ENCODE data around the gene CHMP4B. TPM values are rescaled to one million over a fixed set of nuclear protein-coding genes. Genes with fewer than 3 reads are reported as not detected.

The CHMP4B gene
- total and polyA plus RNA-seq, 2 donors (not counting 1 experiment from before 2014, with no cell fraction given) = 62.3 to 83.9 TPM

- no peaks in the 10 kb centered on the region for H3K27me3 ChIP-seq (replicated peaks in 1 of 4; ENCODE audit: control extremely low read depth in 1 of 4, control insufficient read depth in 3 of 4, insufficient read depth in 4 of 4, low read length in 3 of 4)
- H3K36me3 ChIP-seq (replicated peaks in 1 of 2; ENCODE audit: control extremely low read depth in 1 of 2, control insufficient read depth in 1 of 2, extremely low read depth in 1 of 2, insufficient read depth in 2 of 2, low read length in 1 of 2) = peaks cover 3% of the 10 kb centered on the region in 2 experiments
- peaks cover 71% of the 10 kb centered on the region for H3K4me1 Mint-ChIP-seq
- no peak overlapping the region for H3K27ac ChIP-seq (ENCODE audit: low read length in 2 of 2)
- no peaks in the 10 kb centered on the region for H3K9me3 Mint-ChIP-seq (ENCODE audit: insufficient read depth)
- CTCF ChIA-PET = no interaction called here
- H3K79me2 ChIP-seq (ENCODE audit: control insufficient read depth, insufficient read depth, low read length) = peaks cover 99% of the 10 kb centered on the region
- H3K4me2 ChIP-seq (replicated peaks; ENCODE audit: low read depth, low read length, poor library complexity, severe bottlenecking) = no peak overlapping the region
- H3K9me3 ChIP-seq (ENCODE audit: control extremely low read depth in 1 of 3, control insufficient read depth in 2 of 3, insufficient read depth in 1 of 3, low read length in 2 of 3) = no peaks in the 10 kb centered on the region
- peaks cover 86% of the 10 kb centered on the region for H4K20me1 ChIP-seq (ENCODE audit: control insufficient read depth, insufficient read depth, low read length, poor library complexity, severe bottlenecking)
- H3K4me3 Mint-ChIP-seq = no peak overlapping the region
- no peak overlapping the region for H2AFZ ChIP-seq (ENCODE audit: insufficient read depth, low read depth, low read length, poor library complexity, severe bottlenecking)
- POLR2A ChIA-PET = no interaction called here
- ATAC-seq (ENCODE audit: low read depth) (no peak), DNase-seq (no peak)
- no peak for TF ChIP-seq EZH2 (IDR thresholded peaks at IDR 0.05; ENCODE audit: borderline replicate concordance, insufficient read depth, low read depth, low read length, poor library complexity, severe bottlenecking)
- TF ChIP-seq CTCF (IDR thresholded peaks at IDR 0.05) = no peak
- no peak overlapping the region for H3K9ac ChIP-seq (ENCODE audit: low read length)
- no peak overlapping the region for H3K27ac Mint-ChIP-seq
- H3K4me3 ChIP-seq (ENCODE audit: control extremely low read depth in 1 of 5, extremely low read depth in 1 of 5, insufficient read depth in 1 of 5, low read depth in 2 of 5, low read length in 4 of 5) = no peak overlapping the region
- no CpG with 5 or more reads among the region's 1 CpG for WGBS (ENCODE audit: insufficient coverage)
- H3K27me3 Mint-ChIP-seq = no peaks in the 10 kb centered on the region
- intact Hi-C loops (cut with micrococcal nuclease) = no loop called here
- H3K4me1 ChIP-seq (ENCODE audit: control insufficient read depth in 2 of 2, insufficient read depth in 2 of 2, low read length in 2 of 2) = peaks cover 42 to 43% of the 10 kb centered on the region in 2 donors
These were observed 13.7 kb downstream of the CHMP4B start for GRCh38 chr20:33824852-33825251.

- no peak overlapping the region for H3K9ac ChIP-seq (ENCODE audit: low read length)
- ATAC-seq (ENCODE audit: low read depth) = no peak
- peaks cover 35 to 43% of the 10 kb centered on the region in 2 donors for H3K4me1 ChIP-seq (ENCODE audit: control insufficient read depth in 2 of 2, insufficient read depth in 2 of 2, low read length in 2 of 2)
- no peaks in the 10 kb centered on the region for H3K27me3 ChIP-seq (replicated peaks in 1 of 4; ENCODE audit: control extremely low read depth in 1 of 4, control insufficient read depth in 3 of 4, insufficient read depth in 4 of 4, low read length in 3 of 4)
- H4K20me1 ChIP-seq (ENCODE audit: control insufficient read depth, insufficient read depth, low read length, poor library complexity, severe bottlenecking) = peaks cover 86% of the 10 kb centered on the region
- H3K9me3 Mint-ChIP-seq (ENCODE audit: insufficient read depth) = no peaks in the 10 kb centered on the region
- intact Hi-C loops (cut with micrococcal nuclease) = no loop called here
- H3K79me2 ChIP-seq (ENCODE audit: control insufficient read depth, insufficient read depth, low read length) = peaks cover 99% of the 10 kb centered on the region
- no peak overlapping the region for H3K4me3 Mint-ChIP-seq
- POLR2A ChIA-PET = interaction anchor here (0.6 kb wide), 1 partner anchor 873 kb away, joined by 5 read pairs; no protein-coding TSS in a partner anchor
- H3K27ac ChIP-seq (ENCODE audit: low read length in 2 of 2) = no peak overlapping the region
- H3K4me3 ChIP-seq (ENCODE audit: control extremely low read depth in 1 of 5, extremely low read depth in 1 of 5, insufficient read depth in 1 of 5, low read depth in 2 of 5, low read length in 4 of 5) = no peak overlapping the region
- DNase-seq = no peak
- H3K27me3 Mint-ChIP-seq = no peaks in the 10 kb centered on the region
- CTCF ChIA-PET = interaction anchor here (1.0 to 1.6 kb wide), 2 partner anchors 56 to 244 kb away, joined by 3 to 5 read pairs; no protein-coding TSS in a partner anchor
- peak overlapping the region; percentile 75 for H3K27ac Mint-ChIP-seq
- H3K36me3 ChIP-seq (replicated peaks in 1 of 2; ENCODE audit: control extremely low read depth in 1 of 2, control insufficient read depth in 1 of 2, extremely low read depth in 1 of 2, insufficient read depth in 2 of 2, low read length in 1 of 2) = peaks cover 3% of the 10 kb centered on the region in 2 experiments
- H3K4me1 Mint-ChIP-seq = peaks cover 71% of the 10 kb centered on the region
- no peak for TF ChIP-seq EZH2 (IDR thresholded peaks at IDR 0.05; ENCODE audit: borderline replicate concordance, insufficient read depth, low read depth, low read length, poor library complexity, severe bottlenecking)
- TF ChIP-seq CTCF (IDR thresholded peaks at IDR 0.05) = no peak
- no peaks in the 10 kb centered on the region for H3K9me3 ChIP-seq (ENCODE audit: control extremely low read depth in 1 of 3, control insufficient read depth in 2 of 3, insufficient read depth in 1 of 3, low read length in 2 of 3)
- H3K4me2 ChIP-seq (replicated peaks; ENCODE audit: low read depth, low read length, poor library complexity, severe bottlenecking) = no peak overlapping the region
- H2AFZ ChIP-seq (ENCODE audit: insufficient read depth, low read depth, low read length, poor library complexity, severe bottlenecking) = no peak overlapping the region
- 100% methylated on average over 3 of the region's 3 CpGs for WGBS (ENCODE audit: insufficient coverage)
These were observed 14.5 kb downstream of the CHMP4B start for GRCh38 chr20:33825340-33826269.

All from B cell (primary cell).